ENCODE results near the gene HOXA6. TPM values are rescaled to one million over a fixed set of nuclear protein-coding genes. Genes with fewer than 3 reads are reported as not detected.
A peak's percentile ranks its signal among the peaks of the same experiment; 100 is the strongest.

The HOXA6 gene
- total RNA-seq, 1 donor from 2014 or later, result not detected

- TF ChIP-seq CTCF (IDR thresholded peaks at IDR 0.05; ENCODE audit: partially characterized antibody, unreplicated experiment), result no peak
- no peak for DNase-seq
- no peaks in the 10 kb centered on the region for H3K4me1 Mint-ChIP-seq (ENCODE audit: low read depth, unreplicated experiment)
- no peak overlapping the region for H3K4me3 Mint-ChIP-seq (ENCODE audit: unreplicated experiment)
- peaks cover 17% of the 10 kb centered on the region for H3K36me3 Mint-ChIP-seq (ENCODE audit: unreplicated experiment)
- no peak overlapping the region for H3K27ac Mint-ChIP-seq (ENCODE audit: unreplicated experiment)
- H3K27me3 Mint-ChIP-seq (ENCODE audit: unreplicated experiment), result peaks cover 61% of the 10 kb centered on the region
- H3K9me3 Mint-ChIP-seq (ENCODE audit: unreplicated experiment), result peaks cover 10% of the 10 kb centered on the region
Measured at GRCh38 chr7:27149842-27150567, 2.4 kb upstream of the HOXA6 start.

- Mint-ChIP-seq H3K36me3 (ENCODE audit: unreplicated experiment) (peaks cover 17% of the 10 kb centered on the region), H3K9me3 (ENCODE audit: unreplicated experiment) (peaks cover 7% of the 10 kb centered on the region), H3K27ac (ENCODE audit: unreplicated experiment) (no peak overlapping the region), H3K4me3 (ENCODE audit: unreplicated experiment) (no peak overlapping the region), H3K27me3 (ENCODE audit: unreplicated experiment) (peaks cover 54% of the 10 kb centered on the region), H3K4me1 (ENCODE audit: low read depth, unreplicated experiment) (no peaks in the 10 kb centered on the region)
- TF ChIP-seq CTCF (IDR thresholded peaks at IDR 0.05; ENCODE audit: partially characterized antibody, unreplicated experiment), result no peak
- DNase-seq, result no peak
Measured at GRCh38 chr7:27148756-27149641, 1.4 kb upstream of the HOXA6 start.

- Mint-ChIP-seq H3K27ac (ENCODE audit: unreplicated experiment) (no peak overlapping the region), H3K4me1 (ENCODE audit: low read depth, unreplicated experiment) (no peaks in the 10 kb centered on the region)
Measured at GRCh38 chr7:27148031-27148755, 619 bp upstream of the HOXA6 start.

GRCh38 chr7:27146491-27147198 lies 929 bp downstream of the HOXA6 start:
- Mint-ChIP-seq H3K4me1 (ENCODE audit: low read depth, unreplicated experiment) (no peaks in the 10 kb centered on the region), H3K9me3 (ENCODE audit: unreplicated experiment) (peaks cover 4% of the 10 kb centered on the region), H3K27me3 (ENCODE audit: unreplicated experiment) (peaks cover 48% of the 10 kb centered on the region), H3K36me3 (ENCODE audit: unreplicated experiment) (peaks cover 13% of the 10 kb centered on the region), H3K4me3 (ENCODE audit: unreplicated experiment) (no peak overlapping the region), H3K27ac (ENCODE audit: unreplicated experiment) (no peak overlapping the region)
- no peak for DNase-seq
- no peak for TF ChIP-seq CTCF (IDR thresholded peaks at IDR 0.05; ENCODE audit: partially characterized antibody, unreplicated experiment)

More at GRCh38 chr7:27148031-27148755, 619 bp upstream of the HOXA6 start:
- TF ChIP-seq CTCF (IDR thresholded peaks at IDR 0.05; ENCODE audit: partially characterized antibody, unreplicated experiment), result no peak
- H3K36me3 Mint-ChIP-seq (ENCODE audit: unreplicated experiment), result peaks cover 13% of the 10 kb centered on the region
- H3K9me3 Mint-ChIP-seq (ENCODE audit: unreplicated experiment), result peaks cover 4% of the 10 kb centered on the region
- no peak for DNase-seq
- H3K27me3 Mint-ChIP-seq (ENCODE audit: unreplicated experiment), result peaks cover 48% of the 10 kb centered on the region
- peak overlapping the region; percentile 46 for H3K4me3 Mint-ChIP-seq (ENCODE audit: unreplicated experiment)
